Ishikawa (cell line): ENCODE data around the gene TOMT.

Experiments
- EP300 ChIP-seq: IDR thresholded peaks from 2 replicates; pipeline ENCODE4 v1.6.1; 2012; ENCODE audit warnings: borderline replicate concordance
- TEAD4 ChIP-seq: IDR thresholded peaks from 2 replicates; pipeline ENCODE4 v1.6.1; 2012
- TF ChIP-seq, protein P1 (sequence below): IDR thresholded peaks from 2 replicates; pipeline ENCODE4 v1.6.1; 2012; ENCODE audit warnings: low read depth, mild to moderate bottlenecking

DNA sequence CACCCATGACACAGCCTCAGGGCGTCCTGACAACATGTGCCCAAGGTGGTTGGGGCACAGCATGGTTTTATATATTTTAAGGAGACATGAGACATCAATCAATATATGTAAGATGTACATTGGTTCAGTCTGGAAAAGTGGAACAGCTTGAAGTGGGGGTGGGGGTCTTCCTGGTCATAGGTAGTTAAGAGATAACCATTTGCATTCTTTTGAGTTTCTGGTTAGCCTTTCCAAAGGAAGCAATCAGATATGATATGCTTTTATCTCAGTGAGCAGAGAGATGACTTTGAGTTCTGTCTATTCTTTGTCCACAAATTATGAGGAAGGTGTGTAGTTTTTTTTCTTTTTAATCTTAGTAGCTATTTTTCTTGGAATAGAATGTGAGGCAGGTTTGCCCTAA is 16.9 kb downstream of the TOMT start:
- TF ChIP-seq EP300 (no peak), TEAD4 (no peak)
- TF ChIP-seq, protein P1, sequence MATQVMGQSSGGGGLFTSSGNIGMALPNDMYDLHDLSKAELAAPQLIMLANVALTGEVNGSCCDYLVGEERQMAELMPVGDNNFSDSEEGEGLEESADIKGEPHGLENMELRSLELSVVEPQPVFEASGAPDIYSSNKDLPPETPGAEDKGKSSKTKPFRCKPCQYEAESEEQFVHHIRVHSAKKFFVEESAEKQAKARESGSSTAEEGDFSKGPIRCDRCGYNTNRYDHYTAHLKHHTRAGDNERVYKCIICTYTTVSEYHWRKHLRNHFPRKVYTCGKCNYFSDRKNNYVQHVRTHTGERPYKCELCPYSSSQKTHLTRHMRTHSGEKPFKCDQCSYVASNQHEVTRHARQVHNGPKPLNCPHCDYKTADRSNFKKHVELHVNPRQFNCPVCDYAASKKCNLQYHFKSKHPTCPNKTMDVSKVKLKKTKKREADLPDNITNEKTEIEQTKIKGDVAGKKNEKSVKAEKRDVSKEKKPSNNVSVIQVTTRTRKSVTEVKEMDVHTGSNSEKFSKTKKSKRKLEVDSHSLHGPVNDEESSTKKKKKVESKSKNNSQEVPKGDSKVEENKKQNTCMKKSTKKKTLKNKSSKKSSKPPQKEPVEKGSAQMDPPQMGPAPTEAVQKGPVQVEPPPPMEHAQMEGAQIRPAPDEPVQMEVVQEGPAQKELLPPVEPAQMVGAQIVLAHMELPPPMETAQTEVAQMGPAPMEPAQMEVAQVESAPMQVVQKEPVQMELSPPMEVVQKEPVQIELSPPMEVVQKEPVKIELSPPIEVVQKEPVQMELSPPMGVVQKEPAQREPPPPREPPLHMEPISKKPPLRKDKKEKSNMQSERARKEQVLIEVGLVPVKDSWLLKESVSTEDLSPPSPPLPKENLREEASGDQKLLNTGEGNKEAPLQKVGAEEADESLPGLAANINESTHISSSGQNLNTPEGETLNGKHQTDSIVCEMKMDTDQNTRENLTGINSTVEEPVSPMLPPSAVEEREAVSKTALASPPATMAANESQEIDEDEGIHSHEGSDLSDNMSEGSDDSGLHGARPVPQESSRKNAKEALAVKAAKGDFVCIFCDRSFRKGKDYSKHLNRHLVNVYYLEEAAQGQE = no peak
